Lower leg skin (tissue), 3 donors: ENCODE measurements around the gene CSMD2.

Source experiments
- POLR2A ChIP-seq, 2 donors: fragments of 450-650 bp; IDR thresholded peaks; one replicate each; pipeline ENCODE4 v1.6.1; 2016 to 2017; ENCODE audit warnings: antibody characterized with exemption in 2 of 2, mild to moderate bottlenecking in 1 of 2, moderate library complexity in 1 of 2
- TF ChIP-seq, protein P1 (sequence below), 3 donors: fragments of 450-650 bp; IDR thresholded peaks; one replicate each; pipeline ENCODE4 v1.5.1; 2016; ENCODE audit warnings: antibody characterized with exemption in 3 of 3, mild to moderate bottlenecking in 3 of 3, moderate library complexity in 2 of 3

DNA sequence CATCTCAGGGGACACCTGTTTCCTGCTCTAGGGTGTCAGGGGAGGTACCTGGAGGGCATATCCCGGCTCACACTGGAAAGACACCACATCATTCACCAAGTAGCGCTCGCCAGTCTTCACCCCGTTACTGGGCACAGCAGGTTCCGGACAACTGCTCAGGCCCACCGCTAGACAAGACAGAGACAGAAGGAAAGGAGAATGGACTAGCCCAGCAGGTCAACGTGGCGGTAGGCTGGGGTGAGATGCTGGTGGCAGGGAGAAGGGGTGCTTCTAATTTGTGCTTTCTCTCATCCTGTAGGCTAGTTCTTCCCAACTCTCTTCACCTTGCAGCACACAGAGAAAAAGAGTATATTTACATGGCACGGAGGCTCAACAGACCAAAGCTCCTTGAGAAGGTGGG, 547.6 kb downstream of the CSMD2 start:
- TF ChIP-seq, protein P1, sequence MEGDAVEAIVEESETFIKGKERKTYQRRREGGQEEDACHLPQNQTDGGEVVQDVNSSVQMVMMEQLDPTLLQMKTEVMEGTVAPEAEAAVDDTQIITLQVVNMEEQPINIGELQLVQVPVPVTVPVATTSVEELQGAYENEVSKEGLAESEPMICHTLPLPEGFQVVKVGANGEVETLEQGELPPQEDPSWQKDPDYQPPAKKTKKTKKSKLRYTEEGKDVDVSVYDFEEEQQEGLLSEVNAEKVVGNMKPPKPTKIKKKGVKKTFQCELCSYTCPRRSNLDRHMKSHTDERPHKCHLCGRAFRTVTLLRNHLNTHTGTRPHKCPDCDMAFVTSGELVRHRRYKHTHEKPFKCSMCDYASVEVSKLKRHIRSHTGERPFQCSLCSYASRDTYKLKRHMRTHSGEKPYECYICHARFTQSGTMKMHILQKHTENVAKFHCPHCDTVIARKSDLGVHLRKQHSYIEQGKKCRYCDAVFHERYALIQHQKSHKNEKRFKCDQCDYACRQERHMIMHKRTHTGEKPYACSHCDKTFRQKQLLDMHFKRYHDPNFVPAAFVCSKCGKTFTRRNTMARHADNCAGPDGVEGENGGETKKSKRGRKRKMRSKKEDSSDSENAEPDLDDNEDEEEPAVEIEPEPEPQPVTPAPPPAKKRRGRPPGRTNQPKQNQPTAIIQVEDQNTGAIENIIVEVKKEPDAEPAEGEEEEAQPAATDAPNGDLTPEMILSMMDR (IDR thresholded peaks at IDR 0.05): no peak
- no peak for TF ChIP-seq POLR2A (IDR thresholded peaks at IDR 0.05)
